CD14-positive monocyte (primary cell): ENCODE data around the gene GRIK3. TPM values are rescaled to one million over a fixed set of nuclear protein-coding genes. Genes with fewer than 3 reads are reported as not detected.

ENCODE experiments used
- DNase-seq, 3 donors: peaks; one replicate each; pipeline ENCODE4 v3.0.0-alpha.2; 2011 to 2022
- H2AFZ ChIP-seq: 2 replicates; pipeline ENCODE4 v1.6.0; 2012; ENCODE audit warnings: mild to moderate bottlenecking, low read depth, low read length, inconsistent platforms; ENCODE audit not compliant: insufficient read depth, poor library complexity, severe bottlenecking
- H3K27ac ChIP-seq, 2 donors: 1 replicate in 1 of 2; 2 replicates in 1 of 2; pipeline ENCODE4 v1.5.1; 2012 to 2013; ENCODE audit warnings: low read length in 2 of 2, control low read depth in 1 of 2, inconsistent platforms in 1 of 2, low read depth in 1 of 2, mild to moderate bottlenecking in 1 of 2
- H3K27me3 ChIP-seq, 2 donors: one replicate each; pipeline versions ENCODE4 v1.6.0 to v1.6.1; 2011 to 2013; ENCODE audit warnings: low read length in 2 of 2; ENCODE audit not compliant: control insufficient read depth in 2 of 2, insufficient read depth in 2 of 2
- H3K36me3 ChIP-seq, 2 donors: replicated peaks in 1 of 2; 1 replicate in 1 of 2; 2 replicates in 1 of 2; pipeline versions ENCODE4 v1.5.1 to v1.6.1; 2012 to 2013; ENCODE audit warnings: low read length in 2 of 2, control low read depth in 1 of 2, inconsistent platforms in 1 of 2, mild to moderate bottlenecking in 1 of 2; ENCODE audit not compliant: insufficient read depth in 2 of 2, control insufficient read depth in 1 of 2
- H3K4me1 ChIP-seq, 2 donors: 1 replicate in 1 of 2; 2 replicates in 1 of 2; pipeline versions ENCODE4 v1.5.1 to v1.6.1; 2012 to 2013; ENCODE audit warnings: low read length in 2 of 2, control low read depth in 1 of 2, inconsistent platforms in 1 of 2, mild to moderate bottlenecking in 1 of 2, moderate library complexity in 1 of 2; ENCODE audit not compliant: insufficient read depth in 2 of 2, control insufficient read depth in 1 of 2
- H3K4me2 ChIP-seq: replicated peaks from 2 replicates; pipeline ENCODE3; 2012; ENCODE audit warnings: low read length, moderate library complexity, mild to moderate bottlenecking; ENCODE audit not compliant: poor library complexity, severe bottlenecking; ENCODE audit errors: extremely low read depth
- H3K4me3 ChIP-seq, 3 experiments: fragments of 200-600 bp in 1 of 3; sonication (generic) in 1 of 3; replicated peaks in 1 of 3; 1 replicate in 2 of 3; 2 replicates in 1 of 3; pipeline ENCODE4 v1.5.1; 2011 to 2013; ENCODE audit warnings: low read length in 3 of 3, mild to moderate bottlenecking in 3 of 3, control low read depth in 2 of 3, low read depth in 2 of 3, inconsistent platforms in 1 of 3, moderate library complexity in 1 of 3
- H3K79me2 ChIP-seq: 2 replicates; pipeline ENCODE4 v1.6.0; 2012; ENCODE audit warnings: mild to moderate bottlenecking, control low read depth, inconsistent platforms, low read length, moderate library complexity; ENCODE audit not compliant: insufficient read depth
- H3K9ac ChIP-seq: 2 replicates; pipeline ENCODE4 v1.6.0; 2017; ENCODE audit warnings: low read length, mild to moderate bottlenecking; ENCODE audit not compliant: insufficient read depth, poor library complexity, severe bottlenecking
- H3K9me3 ChIP-seq, 2 donors: replicated peaks in 1 of 2; 1 replicate in 1 of 2; 2 replicates in 1 of 2; pipeline versions ENCODE4 v1.5.1 to v1.6.1; 2012 to 2013; ENCODE audit warnings: low read length in 2 of 2, control low read depth in 1 of 2; ENCODE audit not compliant: control insufficient read depth in 1 of 2, insufficient read depth in 1 of 2
- H4K20me1 ChIP-seq: 2 replicates; pipeline ENCODE4 v1.6.0; 2012; ENCODE audit warnings: mild to moderate bottlenecking, low read length, control low read depth, moderate library complexity; ENCODE audit not compliant: insufficient read depth
- H3K27ac Mint-ChIP-seq, 7 donors: one replicate each; pipeline ENCODE4 v1.8.0; 2020; ENCODE audit warnings: mild to moderate bottlenecking in 7 of 7, mixed read lengths in 7 of 7, moderate library complexity in 6 of 7, inconsistent platforms in 2 of 7
- H3K27me3 Mint-ChIP-seq, 3 donors: one replicate each; pipeline ENCODE4 v1.8.0; 2021 to 2022; ENCODE audit warnings: low read depth in 3 of 3, mild to moderate bottlenecking in 3 of 3, mixed read lengths in 3 of 3, moderate library complexity in 3 of 3, inconsistent platforms in 1 of 3
- H3K36me3 Mint-ChIP-seq, 2 donors: one replicate each; pipeline ENCODE4 v1.8.0; 2020; ENCODE audit warnings: mixed read lengths in 2 of 2, inconsistent platforms in 1 of 2, mild to moderate bottlenecking in 1 of 2
- H3K4me1 Mint-ChIP-seq: one replicate; pipeline ENCODE4 v1.8.0; 2020; ENCODE audit warnings: mild to moderate bottlenecking, mixed read lengths
- H3K4me3 Mint-ChIP-seq, 2 donors: one replicate each; pipeline ENCODE4 v1.8.0; 2020; ENCODE audit warnings: mild to moderate bottlenecking in 2 of 2, mixed read lengths in 2 of 2, moderate library complexity in 1 of 2
- H3K9me3 Mint-ChIP-seq, 7 donors: one replicate each; pipeline ENCODE4 v1.8.0; 2020 to 2022; ENCODE audit warnings: mixed read lengths in 7 of 7, mild to moderate bottlenecking in 6 of 7, moderate library complexity in 6 of 7, inconsistent platforms in 2 of 7
- WGBS: methylation state at CpG from one replicate; pipeline ENCODE4 v1.1.5; 2013; ENCODE audit warnings: missing lambda C conversion rate; ENCODE audit not compliant: insufficient coverage; 5-methylcytosine and 5-hydroxymethylcytosine counted together
- intact Hi-C, 2 donors: fragments of 100-400 bp; cut with micrococcal nuclease; formaldehyde crosslinking; loops; one replicate each; pipeline versions ENCODE4 v1.15.0 to v1.15.1; 2023
- polyA plus RNA-seq, 3 donors: library from polyadenylated mRNA; depleted of rRNA in 1 of 3; unstranded in 2 of 3; stranded (reverse) in 1 of 3; fragments of 300-500 nt in 2 of 3; fragments of >200 nt in 1 of 3; fragmentation: Illumina TruSeq in 2 of 3; gene quantifications; 1 replicate in 2 of 3; 2 replicates in 1 of 3; pipeline ENCODE4 v1.2.3, GENCODE V29; 2012 to 2021
- TF ChIP-seq, protein P1 (sequence below): fragments of 200-600 bp; IDR thresholded peaks from one replicate; pipeline ENCODE4 v1.8.0; 2022; ENCODE audit warnings: antibody characterized with exemption, mild to moderate bottlenecking

Gene GRIK3
- polyA plus RNA-seq, 3 donors: not detected

DNA sequence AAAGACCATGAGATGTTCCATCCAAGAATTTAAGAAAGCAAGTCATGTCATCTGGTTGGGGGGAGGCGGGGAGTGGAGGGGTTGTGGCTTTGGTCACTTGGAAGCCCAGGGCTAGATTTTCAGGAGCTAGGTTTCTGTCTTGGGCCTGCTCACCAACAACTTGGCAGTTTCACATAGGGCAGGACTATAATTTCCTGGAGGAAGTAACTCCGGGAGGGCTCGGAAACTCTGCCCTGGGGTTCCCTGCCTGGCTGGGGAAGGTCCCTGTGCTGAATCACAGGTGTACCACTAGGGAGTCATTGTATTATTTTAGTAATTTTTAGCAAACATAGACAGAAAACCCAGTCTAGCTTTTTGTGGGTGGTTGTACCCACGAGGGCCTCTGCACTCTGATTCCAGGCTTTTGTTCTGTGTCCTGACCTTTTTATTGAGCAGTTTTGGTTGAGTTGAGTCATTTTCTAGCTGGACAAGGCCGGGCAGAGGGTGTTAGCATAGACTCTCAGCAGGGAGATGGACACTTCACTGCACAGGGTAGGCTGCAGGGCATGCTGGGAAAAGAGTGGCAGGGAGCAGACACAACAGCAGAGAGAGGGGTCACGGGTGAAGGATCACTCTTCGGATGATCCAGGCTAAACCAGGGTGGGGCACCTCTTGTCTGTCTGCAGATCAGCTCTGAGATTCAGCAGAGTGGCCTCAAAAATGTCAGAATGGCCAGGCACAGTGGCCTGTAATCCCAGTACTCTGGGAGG is 144.7 kb downstream of the GRIK3 start:
- no peak for DNase-seq
- H3K27ac Mint-ChIP-seq: no peak overlapping the region
- Histone ChIP-seq H3K36me3 (no peaks in the 10 kb centered on the region), H3K27ac (no peak overlapping the region), H4K20me1 (no peaks in the 10 kb centered on the region), H3K4me2 (no peak overlapping the region), H3K79me2 (no peaks in the 10 kb centered on the region), H3K27me3 (no peaks in the 10 kb centered on the region), H3K9ac (no peak overlapping the region), H3K4me3 (no peak overlapping the region), H3K9me3 (no peaks in the 10 kb centered on the region), H2AFZ (no peak overlapping the region), H3K4me1 (no peaks in the 10 kb centered on the region)
- H3K9me3 Mint-ChIP-seq: peaks cover 0 to 1% (median 0%) of the 10 kb centered on the region in 7 donors
- H3K36me3 Mint-ChIP-seq: no peaks in the 10 kb centered on the region
- intact Hi-C loops: no loop called here
- no peaks in the 10 kb centered on the region for H3K4me1 Mint-ChIP-seq
- TF ChIP-seq, protein P1, sequence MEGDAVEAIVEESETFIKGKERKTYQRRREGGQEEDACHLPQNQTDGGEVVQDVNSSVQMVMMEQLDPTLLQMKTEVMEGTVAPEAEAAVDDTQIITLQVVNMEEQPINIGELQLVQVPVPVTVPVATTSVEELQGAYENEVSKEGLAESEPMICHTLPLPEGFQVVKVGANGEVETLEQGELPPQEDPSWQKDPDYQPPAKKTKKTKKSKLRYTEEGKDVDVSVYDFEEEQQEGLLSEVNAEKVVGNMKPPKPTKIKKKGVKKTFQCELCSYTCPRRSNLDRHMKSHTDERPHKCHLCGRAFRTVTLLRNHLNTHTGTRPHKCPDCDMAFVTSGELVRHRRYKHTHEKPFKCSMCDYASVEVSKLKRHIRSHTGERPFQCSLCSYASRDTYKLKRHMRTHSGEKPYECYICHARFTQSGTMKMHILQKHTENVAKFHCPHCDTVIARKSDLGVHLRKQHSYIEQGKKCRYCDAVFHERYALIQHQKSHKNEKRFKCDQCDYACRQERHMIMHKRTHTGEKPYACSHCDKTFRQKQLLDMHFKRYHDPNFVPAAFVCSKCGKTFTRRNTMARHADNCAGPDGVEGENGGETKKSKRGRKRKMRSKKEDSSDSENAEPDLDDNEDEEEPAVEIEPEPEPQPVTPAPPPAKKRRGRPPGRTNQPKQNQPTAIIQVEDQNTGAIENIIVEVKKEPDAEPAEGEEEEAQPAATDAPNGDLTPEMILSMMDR: no peak
- H3K4me3 Mint-ChIP-seq: no peak overlapping the region
- 76% methylated on average over 6 of the region's 7 CpGs for WGBS
- peaks cover 0 to 11% (median 3%) of the 10 kb centered on the region in 3 donors for H3K27me3 Mint-ChIP-seq

DNA sequence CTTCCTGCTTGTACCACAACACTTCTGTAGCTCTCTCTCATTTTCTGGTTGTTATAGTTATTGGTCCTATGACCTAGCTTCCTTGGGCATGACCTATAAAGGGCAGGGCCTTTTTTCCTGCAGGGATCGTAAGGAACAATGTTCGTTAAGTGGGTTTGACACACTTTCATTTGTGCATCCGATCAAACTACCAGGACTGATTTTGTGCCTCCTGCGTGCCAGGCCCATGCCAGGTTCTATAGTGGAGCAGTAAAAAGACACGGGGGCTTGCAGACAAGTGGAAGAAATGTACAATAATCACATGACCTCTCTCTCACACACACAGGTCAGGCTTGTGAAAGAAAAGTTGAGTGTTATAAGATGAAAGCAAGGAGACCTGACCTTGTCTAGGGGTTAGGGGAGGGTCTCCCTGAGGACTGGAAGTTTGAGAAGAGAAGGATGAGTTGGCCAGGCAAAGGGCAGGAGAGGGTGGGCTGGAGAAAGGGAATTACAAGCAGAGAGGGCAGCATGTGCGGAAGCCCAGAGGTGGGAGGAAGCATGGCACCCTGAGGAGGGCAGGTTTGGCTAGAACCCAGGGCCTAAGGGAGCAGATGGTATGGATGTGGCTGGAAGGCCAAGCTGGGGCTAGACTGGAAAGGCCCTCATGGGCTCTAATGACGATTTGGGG is 145.4 kb downstream of the GRIK3 start:
- H3K4me1 ChIP-seq: no peaks in the 10 kb centered on the region
- 80% methylated on average over 3 of the region's 7 CpGs for WGBS
- H3K9me3 Mint-ChIP-seq: peaks cover 0 to 1% (median 0%) of the 10 kb centered on the region in 7 donors
- no peak for DNase-seq
- H3K9me3 ChIP-seq: no peaks in the 10 kb centered on the region
- H3K79me2 ChIP-seq: no peaks in the 10 kb centered on the region
- no peaks in the 10 kb centered on the region for H3K36me3 Mint-ChIP-seq
- H3K4me2 ChIP-seq: no peak overlapping the region
- no peaks in the 10 kb centered on the region for H3K36me3 ChIP-seq
- H3K4me1 Mint-ChIP-seq: no peaks in the 10 kb centered on the region
- H3K4me3 ChIP-seq: no peak overlapping the region
- intact Hi-C loops: no loop called here
- H3K27me3 ChIP-seq: no peaks in the 10 kb centered on the region
- TF ChIP-seq, protein P1: no peak
- no peak overlapping the region for H3K27ac ChIP-seq
- H4K20me1 ChIP-seq: no peaks in the 10 kb centered on the region
- no peak overlapping the region for H3K4me3 Mint-ChIP-seq
- H3K27me3 Mint-ChIP-seq: peaks cover 0 to 11% (median 3%) of the 10 kb centered on the region in 3 donors
- no peak overlapping the region for H3K9ac ChIP-seq
- H3K27ac Mint-ChIP-seq: no peak overlapping the region
- H2AFZ ChIP-seq: no peak overlapping the region
